ENCODE results near the gene SKP1.
A peak's percentile ranks its signal among the peaks of the same experiment; 100 is the strongest.
"Not testable (repeated sequence)": the region's sequence is repeated elsewhere in the genome, so short reads cannot be mapped to it uniquely, and the experiment has no call there.

SKP1 gene

GRCh38 chr5:134177369-134178095, 782 bp upstream of the SKP1 start:
- DNase-seq, result no peak

- no peak for DNase-seq
Measured at GRCh38 chr5:134175921-134176510, 734 bp downstream of the SKP1 start.

- no peak for DNase-seq
Measured at GRCh38 chr5:134174841-134175839, 1.6 kb downstream of the SKP1 start.

- DNase-seq, result no peak
Measured at GRCh38 chr5:134171972-134172371, 4.8 kb downstream of the SKP1 start.

GRCh38 chr5:134162592-134162991, 14.2 kb downstream of the SKP1 start:
- no peak for DNase-seq

GRCh38 chr5:134161513-134162395, 15.0 kb downstream of the SKP1 start:
- no peak for DNase-seq

- DNase-seq, result no peak
Measured at GRCh38 chr5:134153657-134154056, 23.1 kb downstream of the SKP1 start.

GRCh38 chr5:134153241-134153640, 23.5 kb downstream of the SKP1 start:
- no peak for DNase-seq

GRCh38 chr5:134152173-134152832, 24.4 kb downstream of the SKP1 start:
- DNase-seq, result not testable (repeated sequence)

- no peak for DNase-seq
Measured at GRCh38 chr5:134151723-134152122, 25.0 kb downstream of the SKP1 start.

GRCh38 chr5:134149571-134150303, 27.0 kb downstream of the SKP1 start:
- no peak for DNase-seq

GRCh38 chr5:134148986-134149539, 27.7 kb downstream of the SKP1 start:
- DNase-seq, result no peak

- no peak for DNase-seq
Measured at GRCh38 chr5:134148316-134148715, 28.4 kb downstream of the SKP1 start.

GRCh38 chr5:134146651-134147518, 29.9 kb downstream of the SKP1 start:
- no peak for DNase-seq

GRCh38 chr5:134145779-134146581, 30.8 kb downstream of the SKP1 start:
- peak; percentile 81 for DNase-seq

- no peak for DNase-seq
Measured at GRCh38 chr5:134145041-134145757, 31.6 kb downstream of the SKP1 start.

- no peak for DNase-seq
Measured at GRCh38 chr5:134143944-134144941, 32.5 kb downstream of the SKP1 start.

All from effector CD4-positive, alpha-beta T cell (primary cell).